AG08396 (cell line): ENCODE measurements around the gene SNAI3.

Source experiments
- DNase-seq: peaks from one replicate; pipeline ENCODE4 v3.0.0; 2012; ENCODE audit warnings: low spot score, mixed read lengths

SNAI3 gene

GRCh38 chr16:88721236-88721635, 34.9 kb upstream of the SNAI3 start:
- no peak for DNase-seq

GRCh38 chr16:88720396-88720970, 34.2 kb upstream of the SNAI3 start:
- no peak for DNase-seq

DNA sequence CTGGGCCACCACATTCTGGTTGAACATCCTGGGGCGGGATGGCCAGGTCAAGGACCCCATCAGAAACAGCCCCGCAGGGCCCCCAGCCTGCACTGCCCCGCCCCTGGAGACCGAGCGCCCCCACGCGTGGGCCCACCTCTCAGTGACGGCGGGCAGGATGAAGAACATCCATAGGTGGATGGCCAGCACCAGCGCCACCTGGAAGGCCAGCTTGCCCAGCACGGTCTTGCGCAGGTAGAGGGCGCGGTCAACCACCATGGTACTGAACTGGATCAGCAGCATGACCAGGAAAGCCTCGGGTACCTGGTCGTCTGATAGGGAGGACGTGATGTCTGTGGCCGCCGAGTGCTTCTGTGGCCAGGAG, 33.6 kb upstream of the SNAI3 start:
- no peak for DNase-seq

DNA sequence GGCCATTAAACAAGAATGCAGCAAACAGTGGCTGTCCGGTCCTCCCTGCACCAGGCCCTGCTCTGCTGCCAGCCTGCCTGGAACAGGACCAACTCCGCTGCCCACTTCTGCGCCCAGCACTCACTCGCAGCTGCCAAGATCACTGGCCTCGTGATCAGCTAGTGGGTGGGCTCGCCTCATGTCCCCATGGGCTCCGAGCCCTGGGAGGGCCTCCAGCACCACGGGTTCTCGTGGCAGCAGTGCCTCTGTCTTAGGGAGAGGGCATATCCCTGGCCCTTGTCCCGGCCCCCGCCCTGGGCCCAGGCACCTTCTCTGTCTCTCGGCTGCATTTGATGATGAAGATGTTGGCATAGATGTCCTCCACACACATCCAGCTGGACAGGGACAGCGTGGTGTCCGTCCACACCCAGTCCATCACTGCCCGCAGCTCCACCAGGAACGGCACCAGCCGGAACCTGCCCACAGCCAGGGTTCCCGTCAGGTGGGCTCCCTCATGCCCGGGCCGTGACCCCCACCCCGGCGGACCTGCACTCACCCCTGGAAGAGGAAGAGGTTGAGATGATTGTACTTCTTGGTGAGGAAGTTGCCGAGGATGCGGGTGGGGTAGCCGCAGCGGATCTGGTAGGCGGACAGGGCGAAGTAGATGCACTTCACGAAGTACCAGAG, 33.1 kb upstream of the SNAI3 start:
- no peak for DNase-seq

GRCh38 chr16:88718178-88718577, 31.9 kb upstream of the SNAI3 start:
- DNase-seq, result no peak

DNA sequence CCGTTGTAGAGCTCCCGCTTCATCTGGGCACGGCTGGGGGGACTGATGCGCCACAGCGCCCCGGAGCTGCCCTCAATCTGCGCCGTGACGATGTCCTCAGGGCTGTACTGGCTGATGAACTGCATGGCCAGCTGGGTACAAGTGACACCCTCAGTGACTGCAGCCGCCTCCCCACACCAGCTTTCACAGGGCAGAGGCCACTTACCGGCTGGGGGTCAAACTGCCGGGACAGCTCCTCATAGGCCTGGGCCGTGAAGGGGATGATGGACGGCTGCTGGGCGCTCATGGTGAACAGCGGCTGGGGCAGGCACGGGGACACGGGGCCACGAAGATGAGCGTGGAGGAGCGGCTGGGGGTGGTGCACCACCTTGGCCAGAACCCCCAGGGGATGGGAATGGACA, 30.3 kb upstream of the SNAI3 start:
- no peak for DNase-seq

DNA sequence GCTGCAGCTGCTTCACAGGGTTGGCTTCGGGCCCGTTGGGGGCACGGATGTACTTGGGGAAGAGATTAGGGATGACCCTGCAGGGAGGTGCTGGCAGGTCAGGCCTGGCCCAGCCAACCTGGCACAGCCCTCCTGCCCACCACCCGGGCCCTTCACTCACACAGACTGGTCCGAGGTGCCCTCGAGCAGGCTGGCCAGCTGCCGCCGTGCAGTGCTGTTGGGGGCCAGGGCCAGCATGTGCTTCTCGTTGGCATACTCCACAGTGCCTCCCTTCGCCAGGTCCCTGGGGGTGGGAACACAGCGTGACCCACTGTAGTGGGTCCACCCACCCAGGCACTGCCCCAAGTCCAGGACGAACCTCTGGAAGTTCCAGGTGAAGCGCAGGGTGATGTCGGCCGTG, 29.9 kb upstream of the SNAI3 start:
- no peak for DNase-seq

DNA sequence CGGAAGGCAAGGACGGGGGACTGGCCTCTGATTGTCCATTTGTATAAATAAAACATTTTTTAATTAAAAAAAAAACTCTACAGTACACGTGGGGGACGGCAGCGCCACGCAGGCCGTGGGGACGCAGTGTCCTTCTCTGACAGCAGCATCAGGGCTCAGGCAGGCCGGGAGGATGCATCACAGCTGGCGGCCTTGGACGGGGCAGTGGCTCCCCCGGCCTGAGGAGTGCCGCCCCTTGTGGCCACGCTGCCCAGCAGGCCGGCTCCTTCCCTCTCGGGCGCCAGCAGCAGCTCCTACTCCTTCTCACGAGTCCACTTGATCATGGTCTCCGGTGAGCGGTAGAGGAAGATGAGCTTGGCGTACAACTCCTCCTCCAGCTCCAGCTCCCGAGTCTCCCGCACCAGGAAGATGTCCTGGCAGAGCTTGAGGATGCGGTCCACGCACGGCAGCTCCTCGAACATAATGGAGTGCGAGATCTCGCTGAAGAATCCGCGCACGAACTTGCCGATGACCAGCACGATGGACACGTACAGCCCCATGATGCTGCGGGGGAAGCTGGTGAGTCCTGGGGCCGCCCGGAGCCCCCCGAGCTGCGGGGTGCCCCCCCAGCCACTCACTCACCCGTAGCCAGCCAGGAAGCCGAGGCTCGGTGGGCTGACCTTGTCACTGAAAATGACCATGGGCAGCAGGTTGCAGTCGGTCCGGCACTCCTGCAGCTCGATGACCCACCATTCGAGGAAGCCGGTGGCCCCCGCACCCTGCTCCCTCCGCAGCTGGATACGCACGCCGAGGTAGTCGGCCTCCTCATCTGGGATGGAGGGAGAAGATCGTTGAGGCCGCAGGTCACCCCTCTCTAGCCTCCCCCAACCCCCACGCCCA, 29.2 kb upstream of the SNAI3 start:
- no peak for DNase-seq

- no peak for DNase-seq
Measured at GRCh38 chr16:88714420-88715302, 28.4 kb upstream of the SNAI3 start.

- peak; percentile 74 for DNase-seq
Measured at GRCh38 chr16:88713568-88714419, 27.5 kb upstream of the SNAI3 start.

- DNase-seq, result no peak
Measured at GRCh38 chr16:88713054-88713453, 26.7 kb upstream of the SNAI3 start.

- DNase-seq, result no peak
Measured at GRCh38 chr16:88712362-88712979, 26.2 kb upstream of the SNAI3 start.

- no peak for DNase-seq
Measured at GRCh38 chr16:88711750-88712340, 25.5 kb upstream of the SNAI3 start.

GRCh38 chr16:88710556-88710955, 24.2 kb upstream of the SNAI3 start:
- DNase-seq, result no peak

GRCh38 chr16:88706965-88707826, 20.9 kb upstream of the SNAI3 start:
- no peak for DNase-seq

DNA sequence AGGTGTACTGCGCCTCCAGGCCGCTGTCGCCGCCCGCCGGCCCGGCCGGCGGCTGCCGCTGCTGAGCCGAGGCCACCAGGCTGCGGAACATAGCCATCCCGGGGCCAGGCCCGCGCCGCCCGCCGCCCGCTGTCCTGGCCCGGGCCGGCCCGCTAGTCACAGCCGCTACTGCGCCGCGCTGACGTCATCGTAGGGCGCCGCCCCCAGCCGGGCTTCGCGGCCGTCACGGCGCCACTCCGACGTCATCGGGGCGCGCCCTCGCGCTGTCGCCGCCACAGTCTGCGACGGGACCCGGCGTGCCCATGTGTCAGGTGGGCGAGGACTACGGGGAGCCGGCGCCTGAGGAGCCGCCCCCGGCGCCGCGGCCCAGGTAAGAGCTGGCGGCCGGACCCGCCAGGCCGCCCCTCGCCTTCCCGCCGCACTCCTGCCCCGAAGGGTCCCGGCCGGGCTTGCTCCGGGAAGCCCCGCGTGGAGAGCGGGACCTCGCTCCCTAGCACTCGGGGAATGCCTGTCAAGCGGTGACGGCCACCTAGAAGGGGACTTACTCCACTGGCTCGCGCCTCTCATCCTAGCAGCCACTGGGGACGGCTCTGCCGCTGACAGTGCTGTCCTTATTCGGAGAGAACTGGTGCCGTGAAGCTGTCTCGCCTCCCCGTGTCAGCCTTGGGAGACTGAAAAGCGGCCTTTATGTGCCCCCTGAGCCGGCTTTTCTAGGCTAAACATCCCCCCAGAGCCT, 20.1 kb upstream of the SNAI3 start, which contains the start of the genes CTU2 and RNF166:
Gene CTU2 (plus strand): TSS at position 275 of the 736 bp plus-strand sequence. CDS start 28 bp downstream, at position 303.
Gene RNF166 (minus strand): TSS at position 180 of the 736 bp plus-strand sequence. CDS start 83 bp downstream, at position 97.
- peak; percentile 99 for DNase-seq

- peak; percentile 62 for DNase-seq
Measured at GRCh38 chr16:88705801-88706228, 19.5 kb upstream of the SNAI3 start.

DNA sequence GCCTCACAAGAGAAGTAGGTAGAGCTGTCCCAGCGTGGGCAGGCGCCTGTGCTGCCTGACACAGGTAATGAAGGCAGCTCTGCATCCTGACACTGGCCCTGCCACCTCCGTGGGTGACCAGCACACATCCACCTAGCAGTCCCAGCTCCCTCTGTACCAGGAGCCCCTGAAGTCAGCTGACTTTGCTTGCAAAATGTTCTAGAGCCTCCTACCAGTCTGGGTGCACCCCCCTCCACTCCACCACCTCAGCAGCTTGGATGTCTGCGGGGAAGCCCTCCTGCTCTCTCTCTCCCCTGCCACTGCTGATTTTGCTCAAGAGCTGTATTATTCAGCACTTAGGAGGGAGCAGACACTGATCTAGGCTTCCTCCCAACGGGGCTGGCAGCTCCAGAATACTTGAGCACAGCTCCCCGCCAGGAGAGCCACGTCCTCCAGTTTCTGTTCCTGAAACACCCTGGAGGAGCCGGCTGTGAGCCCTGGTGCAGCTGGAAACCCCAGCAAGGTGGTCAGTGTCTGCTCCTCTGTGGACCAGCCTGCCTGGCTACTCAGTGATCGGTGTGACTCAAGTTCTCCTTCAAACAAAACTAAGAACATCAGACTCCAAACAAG, 18.9 kb upstream of the SNAI3 start:
- DNase-seq, result peak; percentile 59
